K562 (cell line): ENCODE results near the gene MED28. TPM values are rescaled to one million over a fixed set of nuclear protein-coding genes. Genes with fewer than 3 reads are reported as not detected.

ENCODE experiments used
- ARID4B ChIP-seq: sonication (generic); formaldehyde crosslinking; IDR thresholded peaks from 2 replicates; pipeline ENCODE4 v1.8.0; 2022; ENCODE audit warnings: mild to moderate bottlenecking, missing genetic modification reagents
- MYC ChIP-seq, 2 experiments: fragments of 250-450 bp in 1 of 2; sonication (Bioruptor Pico) in 1 of 2; IDR thresholded peaks; 2 replicates each; pipeline versions ENCODE4 v1.5.1 to v1.6.1; 2012 to 2021; ENCODE audit warnings: low read depth in 2 of 2, borderline replicate concordance in 1 of 2, improper control_type of control experiment in 1 of 2, low read length in 1 of 2, mild to moderate bottlenecking in 1 of 2, moderate library complexity in 1 of 2
- PHTF2 ChIP-seq: fragments of 250-450 bp; sonication (Bioruptor Pico); IDR thresholded peaks from 2 replicates; pipeline ENCODE4 v1.5.0; 2021; ENCODE audit warnings: mild to moderate bottlenecking
- RBM25 ChIP-seq: fragments of 200-400 bp; formaldehyde crosslinking; IDR thresholded peaks from 2 replicates; pipeline ENCODE4 v1.6.1; 2018; ENCODE audit warnings: low read length, low read depth, moderate library complexity; ENCODE audit not compliant: severe bottlenecking
- RNF219 ChIP-seq: fragments of 250-450 bp; sonication (Bioruptor Pico); IDR thresholded peaks from 2 replicates; pipeline ENCODE4 v1.5.0; 2022; ENCODE audit warnings: mild to moderate bottlenecking
- ZNF165 ChIP-seq: fragments of 250-450 bp; sonication (Bioruptor Pico); IDR thresholded peaks from 2 replicates; pipeline ENCODE4 v1.4.0; 2020; ENCODE audit warnings: borderline replicate concordance
- polyA plus RNA-seq, 8 experiments: library from polyadenylated mRNA; depleted of rRNA in 4 of 8; stranded (reverse) in 5 of 8; unstranded in 3 of 8; fragments of >200 nt; fragmentation: Nextera tagmentation in 2 of 8; fragmentation: Illumina TruSeq in 1 of 8; extraction: Ambion mirVana in 2 of 8; extraction: Trizol in 1 of 8; gene quantifications; 2 replicates each; pipeline versions ENCODE4 v1.2.1 to v1.2.3, GENCODE V29; 2011 to 2014; ENCODE audit warnings: inconsistent platforms in 1 of 8, missing spikeins in 1 of 8
- total RNA-seq, 7 experiments: library from RNA; depleted of rRNA in 6 of 7; stranded (reverse); fragments of >200 nt in 6 of 7; fragmentation: Illumina TruSeq in 2 of 7; extraction: Trizol in 2 of 7; gene quantifications; 2 replicates each; pipeline versions ENCODE4 v1.2.1 to v1.2.3, GENCODE V29; 2011 to 2021; ENCODE audit warnings: low replicate concordance in 1 of 7

The MED28 gene
- total and polyA plus RNA-seq, 9 of the 15 experiments (the other 6 are each of a cell fraction or from before 2014, with no cell fraction given) = 15.5 to 93.8 (median 50.5) TPM

DNA sequence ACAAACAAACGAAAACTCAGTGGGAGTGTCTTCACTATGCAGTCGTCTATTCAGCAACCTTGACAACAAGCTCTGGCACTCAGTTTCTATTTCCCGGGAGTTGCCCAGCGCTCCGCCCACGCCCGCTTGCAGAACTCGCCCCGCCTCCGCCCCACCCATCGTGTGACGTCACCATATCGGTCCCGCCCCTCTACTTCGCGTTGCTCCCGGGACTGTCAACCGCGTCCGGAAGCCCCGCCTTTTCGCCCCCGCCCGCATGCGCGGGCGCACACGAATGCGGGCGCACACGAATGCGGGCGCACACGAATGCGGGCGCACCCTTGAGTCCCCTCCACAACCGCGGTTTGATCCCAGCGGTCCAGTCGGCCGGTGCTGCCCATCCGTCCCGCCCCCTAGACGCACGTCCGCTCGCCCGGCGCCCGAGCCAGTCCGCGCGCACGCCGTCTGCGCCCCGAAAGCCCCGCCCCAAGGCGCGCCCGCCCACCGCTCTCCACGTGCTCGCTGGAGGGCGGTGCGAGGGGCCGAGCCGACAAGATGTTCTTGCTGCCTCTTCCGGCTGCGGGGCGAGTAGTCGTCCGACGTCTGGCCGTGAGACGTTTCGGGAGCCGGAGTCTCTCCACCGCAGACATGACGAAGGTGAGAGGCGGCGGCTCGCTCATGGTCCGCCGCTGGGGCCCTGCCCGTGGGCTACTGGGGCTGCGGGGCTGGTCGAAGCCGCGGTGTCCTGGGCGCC lies 37.3 kb upstream of the MED28 start, which contains the start of gene LAP3 (continued):
- TF ChIP-seq RNF219 = no peak
- TF ChIP-seq RBM25 = no peak
- TF ChIP-seq MYC (IDR thresholded peaks at IDR 0.05; ENCODE audit: low read depth, low read length) = peak; percentile 95
- TF ChIP-seq MYC (CRISPR knock-in tag; IDR thresholded peaks at IDR 0.05; ENCODE audit: borderline replicate concordance, low read depth) = no peak; the same call in 1 of the 2 replicates
- no peak for TF ChIP-seq PHTF2
- no peak for TF ChIP-seq ZNF165
- peak; percentile 80; the same call in 1 of the 2 replicates for TF ChIP-seq ARID4B (CRISPR knock-in tag)
